ENCODE measurements around the gene RBMS1.

DNA sequence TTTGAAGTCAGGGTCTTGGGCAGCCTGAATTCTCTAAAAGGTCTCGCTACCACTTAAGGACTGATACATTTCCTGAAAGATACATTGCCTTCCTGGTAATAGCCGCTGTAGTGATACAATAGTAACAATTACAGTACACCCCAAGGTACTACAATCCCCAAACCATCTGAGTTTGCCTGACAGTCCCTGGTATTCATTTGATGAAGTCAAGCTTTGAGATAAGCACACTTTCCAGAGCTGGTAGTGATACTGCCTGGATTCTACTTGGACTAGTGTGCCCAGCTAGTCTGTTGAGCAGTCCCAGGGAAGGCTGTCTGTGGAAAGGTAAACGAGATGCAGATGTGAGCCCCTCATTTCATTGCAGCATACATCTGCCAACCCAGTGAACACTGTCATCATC, 269.1 kb downstream of the RBMS1 start:
- TF ChIP-seq, protein P1, sequence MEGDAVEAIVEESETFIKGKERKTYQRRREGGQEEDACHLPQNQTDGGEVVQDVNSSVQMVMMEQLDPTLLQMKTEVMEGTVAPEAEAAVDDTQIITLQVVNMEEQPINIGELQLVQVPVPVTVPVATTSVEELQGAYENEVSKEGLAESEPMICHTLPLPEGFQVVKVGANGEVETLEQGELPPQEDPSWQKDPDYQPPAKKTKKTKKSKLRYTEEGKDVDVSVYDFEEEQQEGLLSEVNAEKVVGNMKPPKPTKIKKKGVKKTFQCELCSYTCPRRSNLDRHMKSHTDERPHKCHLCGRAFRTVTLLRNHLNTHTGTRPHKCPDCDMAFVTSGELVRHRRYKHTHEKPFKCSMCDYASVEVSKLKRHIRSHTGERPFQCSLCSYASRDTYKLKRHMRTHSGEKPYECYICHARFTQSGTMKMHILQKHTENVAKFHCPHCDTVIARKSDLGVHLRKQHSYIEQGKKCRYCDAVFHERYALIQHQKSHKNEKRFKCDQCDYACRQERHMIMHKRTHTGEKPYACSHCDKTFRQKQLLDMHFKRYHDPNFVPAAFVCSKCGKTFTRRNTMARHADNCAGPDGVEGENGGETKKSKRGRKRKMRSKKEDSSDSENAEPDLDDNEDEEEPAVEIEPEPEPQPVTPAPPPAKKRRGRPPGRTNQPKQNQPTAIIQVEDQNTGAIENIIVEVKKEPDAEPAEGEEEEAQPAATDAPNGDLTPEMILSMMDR (IDR thresholded peaks at IDR 0.05): no peak
- no peak for TF ChIP-seq POLR2A (IDR thresholded peaks at IDR 0.05)
